Activated gamma-delta T cell treated with anti-CD3 and anti-CD28 coated beads, Interleukin-2, amount 50 U/mL, for 16 hours (primary cell): Measurements from ENCODE around the gene BCL7C.

Source experiments
- DNase-seq: peaks from one replicate; pipeline ENCODE4 v3.0.0-alpha.2; 2020; ENCODE audit warnings: low read depth

BCL7C gene

DNA sequence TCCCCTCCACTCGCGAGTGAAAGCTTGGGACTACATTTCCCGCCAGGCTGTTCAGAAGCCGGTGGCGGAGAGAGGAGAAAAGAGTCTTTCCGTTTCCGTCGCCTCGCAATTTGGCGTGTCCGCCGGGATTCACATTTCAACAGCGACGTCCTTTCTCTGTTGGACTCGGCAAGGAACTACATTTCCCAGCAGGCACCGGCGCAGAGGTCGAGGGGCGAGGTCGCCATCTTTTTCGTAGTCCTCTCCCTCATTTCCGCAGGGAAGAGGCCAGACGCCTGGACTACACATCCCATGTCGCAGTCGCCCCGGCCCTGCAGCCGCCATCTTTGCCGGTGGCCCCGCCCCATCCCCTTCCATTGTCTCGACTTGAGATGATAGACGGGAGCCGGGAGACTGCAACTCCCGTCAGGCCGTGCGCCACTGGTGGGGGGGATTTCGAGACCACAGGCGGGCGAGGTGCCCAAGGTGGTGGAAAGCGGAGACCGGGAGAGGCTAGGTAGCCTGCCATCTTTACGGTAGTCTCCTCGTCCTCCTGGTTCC, 28.6 kb upstream of the BCL7C start:
- peak; percentile 99 for DNase-seq

DNA sequence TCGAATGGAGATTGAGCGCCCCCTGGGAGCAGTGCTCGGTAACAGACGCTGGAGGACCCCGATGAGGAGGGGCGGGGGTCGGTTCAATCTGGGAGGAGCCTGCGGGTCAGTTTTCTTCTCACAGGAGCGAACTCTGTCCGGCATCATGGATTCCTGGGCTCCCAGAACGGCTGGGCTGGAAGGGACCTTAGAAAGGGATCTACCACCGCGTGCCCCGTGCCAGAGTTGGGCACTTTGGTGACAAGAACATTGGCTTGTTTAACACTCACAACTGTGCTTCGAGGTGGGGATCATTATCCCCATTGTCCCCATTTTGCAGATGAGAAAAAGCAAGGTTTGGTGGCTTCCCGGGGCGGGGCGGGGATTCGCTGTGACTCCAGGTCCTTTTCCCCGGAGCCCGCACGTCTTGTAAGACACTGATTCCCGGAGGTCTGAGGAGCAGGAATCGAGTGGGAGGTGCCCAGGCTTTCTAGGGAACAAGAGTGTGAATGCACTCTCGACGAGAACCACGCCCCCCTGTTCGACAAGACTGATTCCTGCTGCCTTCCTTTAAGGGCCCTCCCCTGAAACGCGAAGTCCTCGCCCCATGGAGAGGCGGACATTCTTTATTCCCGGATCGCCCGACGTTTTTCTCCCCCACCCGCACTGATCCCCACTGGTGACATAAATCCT, 28.0 kb upstream of the BCL7C start:
- DNase-seq = peak; percentile 87

DNA sequence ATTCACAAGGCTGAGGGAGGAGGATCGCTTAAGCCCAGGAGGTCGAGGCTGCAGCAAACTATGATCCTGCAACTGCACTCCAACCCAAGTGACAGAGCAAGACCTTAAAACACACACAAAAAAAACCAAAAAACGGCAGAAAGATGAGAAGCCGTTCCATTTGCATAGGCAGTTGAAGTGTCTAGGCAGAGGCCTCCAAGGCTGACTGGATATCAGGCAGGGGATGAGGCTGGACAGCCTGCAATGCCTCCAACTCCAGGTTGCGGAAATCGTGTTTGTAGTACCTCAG, 27.5 kb upstream of the BCL7C start:
- no peak for DNase-seq

DNA sequence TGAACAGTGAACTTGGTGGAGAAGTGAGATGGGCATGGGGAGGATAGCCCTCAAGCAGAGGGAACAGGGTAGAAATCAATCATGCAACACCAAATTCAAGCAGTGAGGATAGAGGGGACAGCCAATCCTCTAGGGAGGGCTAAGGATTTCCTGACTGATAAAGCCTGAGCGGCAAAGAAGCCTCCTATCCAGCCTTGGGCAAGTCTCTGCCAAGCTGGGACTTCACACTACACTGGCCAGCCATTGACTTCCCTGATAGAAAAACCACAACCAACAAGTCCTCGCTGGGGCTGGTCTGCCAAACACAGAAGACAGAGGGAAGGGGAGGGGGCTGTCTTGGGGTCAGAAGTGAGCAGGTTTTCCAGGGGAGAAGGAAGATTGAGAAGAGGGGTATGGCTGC, 27.0 kb upstream of the BCL7C start:
- DNase-seq = no peak

DNA sequence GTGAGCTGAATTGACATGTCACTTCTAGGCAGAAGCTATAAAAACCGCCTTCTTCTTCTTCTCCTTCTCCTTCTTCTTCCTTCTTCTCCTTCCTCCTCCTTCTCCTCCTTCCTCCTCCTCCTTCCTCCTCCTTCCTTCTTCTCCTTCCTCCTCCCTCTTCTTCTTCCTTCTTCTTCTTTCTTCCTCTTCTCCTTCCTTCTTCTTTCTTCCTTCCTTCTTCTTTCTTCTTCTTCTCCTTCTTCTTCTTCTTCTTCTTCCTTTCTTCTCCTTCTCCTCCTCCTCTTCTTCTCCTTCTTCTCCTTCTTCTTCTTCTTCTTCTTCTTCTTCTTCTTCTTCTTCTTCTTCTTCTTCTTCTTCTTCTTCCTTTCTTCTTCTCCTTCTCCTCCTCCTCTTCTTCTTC, 24.7 kb upstream of the BCL7C start:
- DNase-seq = no peak

DNA sequence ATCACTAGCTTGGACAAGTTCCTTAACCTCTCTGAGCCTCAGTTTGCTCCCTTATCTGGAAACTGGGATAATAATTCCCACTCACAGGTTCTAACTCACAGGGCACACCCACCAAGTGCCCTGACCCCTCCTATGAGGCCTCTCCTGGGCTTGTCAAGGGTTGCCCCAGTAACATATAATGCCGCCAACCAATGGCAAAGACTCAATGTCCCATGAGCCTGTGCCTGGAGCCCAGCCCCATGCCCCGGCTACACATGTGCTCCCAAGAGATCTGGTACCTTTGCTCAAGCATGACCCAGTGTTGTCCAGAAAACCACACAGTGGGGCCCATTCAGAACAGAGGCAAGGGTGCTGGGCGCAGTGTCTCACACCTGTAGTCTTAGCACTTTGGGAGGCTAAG, 21.0 kb upstream of the BCL7C start:
- DNase-seq = no peak

DNA sequence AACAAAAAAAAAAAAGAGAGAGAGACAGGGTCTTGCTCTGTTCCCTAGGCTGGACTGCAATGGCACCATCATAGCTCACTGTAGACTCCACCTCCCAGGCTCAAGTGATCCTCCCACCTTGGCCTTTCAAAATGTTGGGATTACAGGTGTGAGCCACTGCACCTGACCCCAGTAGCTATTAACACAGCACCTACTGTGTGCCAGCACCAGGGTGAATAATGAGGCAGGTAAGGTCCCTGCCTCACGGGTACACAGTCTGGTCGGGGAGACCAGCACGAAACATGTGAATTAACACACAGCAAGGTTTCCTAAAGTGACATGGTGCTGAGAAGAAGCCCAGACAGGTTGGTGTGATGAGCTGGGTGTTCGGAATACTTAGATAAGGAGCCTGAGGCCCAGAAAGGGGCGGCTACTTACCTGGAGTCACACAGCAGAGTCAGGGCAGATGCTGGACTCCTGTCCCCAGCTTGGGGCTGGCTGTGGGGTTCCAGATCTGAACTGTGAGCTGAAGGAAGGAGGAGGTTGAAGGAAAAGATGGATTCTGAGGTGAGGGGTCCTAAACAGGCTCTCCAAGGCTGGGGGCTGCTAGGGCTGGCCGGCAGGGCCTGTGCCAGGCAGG, 19.0 kb upstream of the BCL7C start:
- DNase-seq = no peak

DNA sequence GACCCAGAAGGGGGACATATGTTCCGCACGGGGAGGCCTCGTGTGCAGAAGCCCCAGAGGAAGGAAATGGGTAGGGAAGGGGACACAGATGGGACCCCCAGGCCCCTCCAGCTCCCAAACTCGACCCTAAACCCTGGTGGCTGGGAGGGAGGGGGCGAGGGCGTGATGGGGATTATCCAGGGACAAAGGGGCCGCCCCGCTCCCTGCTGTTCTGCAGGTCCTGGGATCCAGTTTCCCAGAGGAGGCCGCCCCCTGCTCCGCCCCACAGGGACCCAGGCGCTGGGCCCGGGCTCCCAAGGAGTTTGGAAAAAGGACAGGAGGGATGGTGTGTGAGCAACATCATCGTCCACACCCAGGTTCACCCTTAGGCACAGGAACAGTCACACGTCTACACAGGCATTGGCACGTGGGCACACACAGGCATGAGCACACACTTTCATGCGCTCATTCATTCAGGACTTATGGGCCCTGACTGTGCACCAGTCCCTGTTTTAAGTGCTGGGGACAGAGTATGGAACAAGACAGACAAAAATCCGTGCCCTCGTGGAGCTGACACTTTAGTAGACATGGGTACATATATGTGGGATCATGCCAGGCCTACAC, 16.7 kb upstream of the BCL7C start:
- no peak for DNase-seq

DNA sequence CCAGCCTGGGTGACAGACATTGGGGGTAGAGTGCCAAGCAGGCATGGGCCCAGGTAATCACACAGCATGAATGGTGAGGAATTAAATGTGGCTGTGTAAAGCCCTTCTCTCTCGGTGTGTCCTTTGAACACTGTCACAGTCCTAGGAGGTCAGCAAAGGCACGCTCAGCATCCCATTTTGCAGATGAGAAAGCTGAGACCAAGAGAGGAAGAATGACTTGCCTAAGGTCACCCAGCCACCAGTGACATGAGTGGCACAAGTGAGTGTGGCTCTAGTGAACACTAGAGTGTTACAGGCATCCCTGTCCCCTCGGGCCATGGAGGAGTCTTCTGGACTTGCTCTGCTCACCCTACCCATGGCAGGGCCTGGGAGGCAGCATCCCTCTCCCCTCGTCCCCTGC, 13.2 kb upstream of the BCL7C start:
- DNase-seq = no peak

DNA sequence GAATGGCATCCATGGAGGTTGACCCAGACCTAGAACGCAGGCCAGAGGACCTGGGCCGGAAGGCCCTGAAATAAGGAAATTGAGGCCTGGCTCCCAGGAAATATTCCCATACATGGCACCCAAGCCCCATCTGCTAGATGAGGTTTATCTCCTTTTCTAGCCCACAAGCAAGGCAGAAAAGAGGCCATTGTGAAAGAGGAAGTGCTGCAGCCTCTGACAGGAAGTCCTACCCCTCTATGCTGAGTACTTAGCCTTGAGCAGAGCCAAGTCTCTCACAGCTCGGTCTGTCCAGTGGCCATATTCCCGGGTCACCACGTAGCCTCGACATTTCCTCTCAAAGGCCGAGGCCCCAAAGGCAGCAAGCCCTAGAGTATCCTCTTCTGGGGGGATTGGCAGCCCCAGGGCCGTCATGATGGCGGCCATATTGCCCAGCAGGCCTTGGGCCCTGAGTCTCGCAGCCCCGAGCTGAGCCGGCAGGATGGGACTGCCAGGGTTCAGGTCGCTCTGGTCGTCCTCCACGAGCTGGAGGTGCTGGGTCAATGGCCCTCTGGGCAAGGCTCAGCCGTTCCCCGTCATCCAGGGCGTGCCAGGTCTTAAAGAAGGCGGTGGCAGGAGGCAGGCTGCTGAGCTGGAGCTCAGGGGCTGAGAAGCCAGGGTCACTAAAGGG, 10.4 kb upstream of the BCL7C start:
- DNase-seq = no peak

DNA sequence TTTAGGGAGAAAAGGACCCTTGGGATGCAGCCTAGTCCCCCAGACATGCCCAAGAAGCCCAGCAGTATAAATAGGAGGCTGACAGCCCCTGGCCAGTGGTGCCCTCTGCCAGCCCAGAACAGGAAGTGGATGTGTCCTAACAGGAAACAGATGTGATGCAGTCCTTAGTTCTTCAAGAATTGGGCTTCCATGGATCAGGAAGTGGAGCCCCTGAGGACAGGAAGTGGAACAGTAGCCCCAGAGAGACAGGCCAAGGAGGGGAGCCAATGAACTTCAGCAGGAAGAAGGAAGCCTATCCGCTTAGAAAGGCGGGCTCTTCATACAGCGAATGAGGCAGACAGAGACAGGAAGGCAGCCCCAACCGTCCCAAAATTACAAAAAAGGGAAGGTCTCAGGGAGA, 9.7 kb upstream of the BCL7C start:
- no peak for DNase-seq

DNA sequence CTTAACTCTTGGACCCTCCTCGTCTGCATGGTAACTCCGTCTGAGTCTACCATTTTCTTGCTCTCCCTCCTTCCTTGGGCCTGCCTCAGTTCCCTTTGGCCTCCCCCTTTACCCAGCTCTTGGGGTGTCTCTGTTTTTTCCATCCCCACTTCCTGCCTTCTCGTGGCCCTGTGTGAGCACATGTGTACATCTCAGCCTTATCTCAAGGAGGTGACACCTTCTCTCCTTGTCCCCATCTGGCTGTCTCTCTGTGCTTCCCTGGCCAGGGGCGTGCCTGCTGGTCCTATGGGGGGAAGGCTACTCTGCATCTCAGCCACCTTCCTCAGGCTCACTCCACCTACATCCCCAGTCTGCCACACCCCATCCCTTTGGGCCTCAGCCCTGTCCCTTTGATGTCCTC, 9.1 kb upstream of the BCL7C start:
- DNase-seq = no peak

DNA sequence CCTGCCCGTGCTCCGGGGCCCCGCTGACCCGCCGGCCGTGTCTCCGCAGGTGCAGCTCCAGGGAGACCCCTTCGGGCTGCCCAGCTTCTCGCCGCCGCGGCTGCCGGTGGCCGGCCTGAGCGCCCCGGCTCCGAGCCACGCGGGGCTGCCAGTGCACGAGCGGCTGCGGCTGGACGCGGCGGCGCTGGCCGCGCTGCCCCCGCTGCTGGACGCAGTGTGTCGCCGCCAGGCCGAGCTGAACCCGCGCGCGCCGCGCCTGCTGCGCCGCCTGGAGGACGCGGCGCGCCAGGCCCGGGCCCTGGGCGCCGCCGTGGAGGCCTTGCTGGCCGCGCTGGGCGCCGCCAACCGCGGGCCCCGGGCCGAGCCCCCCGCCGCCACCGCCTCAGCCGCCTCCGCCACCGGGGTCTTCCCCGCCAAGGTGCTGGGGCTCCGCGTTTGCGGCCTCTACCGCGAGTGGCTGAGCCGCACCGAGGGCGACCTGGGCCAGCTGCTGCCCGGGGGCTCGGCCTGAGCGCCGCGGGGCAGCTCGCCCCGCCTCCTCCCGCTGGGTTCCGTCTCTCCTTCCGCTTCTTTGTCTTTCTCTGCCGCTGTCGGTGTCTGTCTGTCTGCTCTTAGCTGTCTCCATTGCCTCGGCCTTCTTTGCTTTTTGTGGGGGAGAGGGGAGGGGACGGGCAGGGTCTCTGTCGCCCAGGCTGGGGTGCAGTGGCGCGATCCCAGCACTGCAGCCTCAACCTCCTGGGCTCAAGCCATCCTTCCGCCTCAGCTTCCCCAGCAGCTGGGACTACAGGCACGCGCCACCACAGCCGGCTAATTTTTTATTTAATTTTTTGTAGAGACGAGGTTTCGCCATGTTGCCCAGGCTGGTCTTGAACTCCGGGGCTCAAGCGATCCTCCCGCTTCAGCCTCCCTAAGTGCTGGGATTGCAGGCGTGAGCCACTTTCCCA, 8.4 kb upstream of the BCL7C start:
- peak; percentile 37 for DNase-seq

DNA sequence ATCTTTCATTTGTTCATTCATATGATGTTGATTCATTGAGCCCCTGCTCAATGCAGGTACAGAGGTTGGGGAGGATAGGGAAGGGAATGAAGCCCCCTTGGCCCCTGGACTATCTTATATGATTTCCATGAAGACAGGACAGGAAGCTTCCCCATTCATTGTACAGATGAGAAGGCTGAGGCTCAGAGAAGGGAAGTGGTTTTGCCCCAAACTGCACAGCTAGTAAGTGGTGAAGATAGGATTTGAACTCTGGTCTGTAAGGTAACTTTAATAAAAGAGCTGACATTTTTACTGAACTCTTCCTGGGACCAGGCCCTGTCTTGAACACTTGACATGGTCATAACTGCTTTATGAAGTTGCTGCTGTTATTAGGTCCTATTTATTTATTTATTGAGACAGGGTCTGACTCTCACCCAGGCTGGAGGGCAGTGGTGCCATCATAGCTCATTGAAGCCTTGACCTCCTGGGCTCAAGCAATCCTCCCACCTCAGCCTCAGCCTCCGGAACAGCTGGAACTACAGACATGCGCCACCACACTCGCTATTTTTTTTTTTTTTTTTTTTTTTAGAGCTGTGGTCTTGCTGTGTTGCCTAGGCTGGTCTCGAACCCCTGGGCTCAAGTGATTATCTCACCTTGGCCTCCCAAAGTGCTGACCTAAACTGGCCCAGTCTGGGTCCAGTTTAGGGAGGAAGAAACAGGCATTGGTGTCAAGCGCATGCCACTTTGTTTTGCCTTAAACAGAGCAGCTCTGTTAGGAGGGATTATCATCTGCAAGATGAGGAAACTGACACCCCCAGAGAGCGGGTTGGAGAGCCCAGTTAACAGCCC, 7.5 kb upstream of the BCL7C start:
- DNase-seq = no peak

DNA sequence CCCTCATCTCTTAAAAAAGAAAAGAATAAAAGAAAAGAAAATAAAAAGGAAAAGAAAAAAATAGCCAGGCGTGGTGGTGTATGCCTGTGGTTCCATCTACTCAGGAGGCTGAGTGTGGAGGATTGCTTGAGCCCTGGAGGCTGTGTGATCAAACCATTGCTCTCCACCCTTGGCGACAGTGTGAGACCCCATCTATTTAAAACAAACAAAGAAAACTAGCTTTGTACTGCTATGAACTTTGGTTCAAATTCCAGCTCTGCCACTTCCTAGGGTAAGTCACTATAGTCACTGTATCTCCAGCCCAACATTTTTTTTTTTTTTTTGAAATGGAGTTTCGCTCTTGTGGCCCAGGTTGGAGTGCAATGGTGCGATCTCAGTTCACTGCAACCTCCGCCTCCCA, 6.7 kb upstream of the BCL7C start:
- no peak for DNase-seq

DNA sequence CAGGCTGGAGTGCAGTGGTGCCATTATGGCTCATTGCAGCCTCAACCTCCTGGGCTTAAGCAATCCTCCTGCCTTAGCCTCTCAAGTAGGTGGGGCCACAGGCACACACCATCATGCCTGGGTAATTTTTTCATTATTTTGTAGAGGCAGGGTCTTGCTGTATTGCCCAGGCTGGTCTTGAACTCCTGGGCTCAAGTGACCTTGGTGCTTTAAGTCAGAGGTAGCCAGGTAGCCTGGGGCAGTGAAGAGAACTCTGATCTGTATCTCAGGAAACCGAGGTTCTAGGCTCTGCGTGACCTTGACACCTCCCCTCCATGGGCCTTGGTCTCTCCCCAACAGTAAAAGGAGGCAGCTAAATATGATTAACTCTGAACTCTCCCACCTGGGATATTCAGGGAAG, 5.9 kb upstream of the BCL7C start:
- no peak for DNase-seq

DNA sequence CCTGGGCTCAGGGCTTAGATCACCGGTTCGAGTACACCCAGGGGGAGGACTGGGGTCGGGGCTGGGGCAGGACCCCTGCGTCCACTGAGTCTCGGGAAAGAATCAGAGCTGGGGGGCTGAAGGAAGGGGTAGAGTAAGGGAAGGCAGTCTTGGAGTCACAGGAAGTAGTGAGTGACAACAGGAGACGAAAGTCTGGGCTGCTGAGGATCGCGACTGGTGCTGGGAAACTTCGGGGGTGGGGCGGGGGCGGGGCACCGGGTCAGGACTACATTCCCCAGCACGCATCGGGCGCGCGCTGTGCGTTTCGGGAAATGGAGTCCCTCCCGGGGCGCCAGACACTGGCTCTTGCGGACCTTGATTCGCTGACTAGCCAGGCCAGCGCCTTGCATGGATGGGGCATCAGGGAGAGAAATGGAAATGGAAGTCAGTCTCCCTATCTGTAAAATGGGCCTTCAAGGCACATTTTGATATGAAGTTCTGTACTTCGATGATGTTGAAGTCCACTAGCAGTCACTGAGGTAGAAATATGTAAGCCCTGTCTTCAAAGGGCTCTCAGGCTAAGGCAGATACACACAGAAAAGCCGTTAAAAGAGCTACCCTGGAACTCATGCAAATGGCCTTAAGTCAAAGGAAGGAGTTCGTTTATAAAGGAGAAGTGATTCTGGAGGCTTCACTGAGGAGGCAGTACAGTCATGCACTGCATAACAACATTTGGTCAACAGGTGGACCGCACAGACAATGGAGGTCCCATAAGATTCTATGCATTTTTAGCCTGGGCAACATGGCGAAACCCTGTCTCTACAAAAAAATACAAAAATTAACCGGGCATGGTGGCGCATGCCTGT, 3.2 kb upstream of the BCL7C start:
- peak; percentile 65 for DNase-seq

DNA sequence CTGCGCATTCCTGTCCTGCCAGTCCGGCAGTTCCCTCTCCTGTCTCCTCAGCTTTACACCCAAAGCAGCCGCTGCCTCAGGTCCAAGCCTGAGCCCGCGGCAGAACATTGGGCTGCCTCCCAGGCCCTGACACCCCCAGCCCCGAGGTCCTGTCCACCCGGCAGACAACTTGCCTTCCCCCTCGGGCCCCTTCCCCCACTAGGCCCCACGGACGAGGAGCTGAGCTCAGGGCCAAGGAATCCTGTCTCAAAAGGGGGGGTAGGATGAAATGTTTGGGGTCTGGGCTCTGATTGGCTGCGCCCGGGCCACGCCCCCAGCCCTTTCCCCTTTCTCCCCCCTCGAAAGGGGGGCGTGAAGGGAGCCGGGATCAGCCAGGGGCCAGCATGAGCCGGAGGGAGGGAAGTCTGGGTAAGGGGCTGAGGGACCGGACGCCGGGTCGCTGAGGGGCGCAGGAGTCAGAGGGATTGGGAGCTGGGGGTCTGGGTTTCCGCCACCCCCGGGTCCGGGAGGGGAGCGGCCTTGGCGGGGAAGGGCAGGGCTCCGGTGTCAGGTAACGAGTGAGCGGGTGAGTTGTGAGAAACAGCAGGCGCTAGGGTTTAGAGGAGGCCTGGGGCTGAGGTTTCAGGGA, 2.5 kb upstream of the BCL7C start, which contains the start of gene CTF1:
TSS of gene CTF1 (plus strand) at position 354 of the 628 bp plus-strand sequence. CDS start at position 384, 30 bp downstream.
- no peak for DNase-seq

DNA sequence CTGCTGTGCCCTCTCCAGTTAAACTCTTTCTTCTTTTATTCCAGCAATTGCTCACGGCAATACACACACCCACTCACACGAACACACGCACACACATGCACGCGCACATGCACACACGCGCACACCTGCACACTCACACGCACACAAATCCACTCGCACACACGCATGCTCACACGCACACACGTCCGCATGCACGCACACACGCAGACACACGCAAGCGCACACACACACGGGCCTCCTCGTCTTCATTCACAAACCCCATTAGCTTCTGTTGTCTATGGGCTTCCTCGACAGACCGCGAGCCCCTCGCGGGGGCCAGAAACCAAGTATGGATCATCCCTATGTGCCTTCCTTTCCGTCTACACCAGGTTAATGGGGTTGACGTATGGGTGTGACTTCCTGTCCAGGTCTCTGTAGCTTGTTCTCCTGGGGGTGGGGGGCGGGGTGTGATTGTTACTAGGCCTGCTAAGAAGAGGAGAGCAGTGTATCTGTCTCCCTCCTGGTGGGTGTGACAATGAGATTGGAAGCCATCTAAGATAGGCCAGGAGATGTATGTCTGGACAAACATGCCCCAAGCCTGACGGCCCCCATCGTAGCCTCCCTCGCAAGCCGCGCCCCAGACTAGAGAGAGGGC, 1.9 kb upstream of the BCL7C start:
- DNase-seq = no peak
